NCI-H2171 treated with DMSO at 0.1 percent for 48 hours (cell line): Measurements from ENCODE around the gene EIF4B.
"Not testable (repeated sequence)": the region's sequence is repeated elsewhere in the genome, so short reads cannot be mapped to it uniquely, and the experiment has no call there.

ENCODE experiments used
- DNase-seq: peaks from one replicate; lab custom pipeline; 2025; lab: John Stamatoyannopoulos, UW

Gene EIF4B

GRCh38 chr12:52992699-52993557 is 13.3 kb upstream of the EIF4B start:
- no peak for DNase-seq

GRCh38 chr12:52993558-52993869 is 12.7 kb upstream of the EIF4B start:
- DNase-seq: no peak

- no peak for DNase-seq
Observed at GRCh38 chr12:53004178-53004577, 2.1 kb upstream of the EIF4B start.

DNA sequence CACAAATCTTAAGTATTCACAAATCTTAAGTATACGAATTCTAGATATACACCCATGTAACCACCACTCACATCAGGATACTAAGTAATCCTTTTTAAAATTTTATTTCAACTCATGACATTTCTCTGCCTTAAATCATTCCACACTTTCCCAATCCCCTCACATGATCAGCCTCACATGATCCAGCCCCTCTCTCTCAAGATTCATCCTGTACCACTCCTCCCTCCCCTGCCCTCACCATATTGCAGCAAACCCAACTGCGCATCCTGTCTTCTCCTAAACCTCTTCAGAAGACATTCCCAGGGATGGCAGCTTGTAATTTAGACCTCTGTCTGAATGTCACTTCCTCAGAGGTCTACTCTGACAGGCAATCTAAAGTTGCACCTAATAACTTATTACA is 1.7 kb upstream of the EIF4B start:
- DNase-seq: no peak

DNA sequence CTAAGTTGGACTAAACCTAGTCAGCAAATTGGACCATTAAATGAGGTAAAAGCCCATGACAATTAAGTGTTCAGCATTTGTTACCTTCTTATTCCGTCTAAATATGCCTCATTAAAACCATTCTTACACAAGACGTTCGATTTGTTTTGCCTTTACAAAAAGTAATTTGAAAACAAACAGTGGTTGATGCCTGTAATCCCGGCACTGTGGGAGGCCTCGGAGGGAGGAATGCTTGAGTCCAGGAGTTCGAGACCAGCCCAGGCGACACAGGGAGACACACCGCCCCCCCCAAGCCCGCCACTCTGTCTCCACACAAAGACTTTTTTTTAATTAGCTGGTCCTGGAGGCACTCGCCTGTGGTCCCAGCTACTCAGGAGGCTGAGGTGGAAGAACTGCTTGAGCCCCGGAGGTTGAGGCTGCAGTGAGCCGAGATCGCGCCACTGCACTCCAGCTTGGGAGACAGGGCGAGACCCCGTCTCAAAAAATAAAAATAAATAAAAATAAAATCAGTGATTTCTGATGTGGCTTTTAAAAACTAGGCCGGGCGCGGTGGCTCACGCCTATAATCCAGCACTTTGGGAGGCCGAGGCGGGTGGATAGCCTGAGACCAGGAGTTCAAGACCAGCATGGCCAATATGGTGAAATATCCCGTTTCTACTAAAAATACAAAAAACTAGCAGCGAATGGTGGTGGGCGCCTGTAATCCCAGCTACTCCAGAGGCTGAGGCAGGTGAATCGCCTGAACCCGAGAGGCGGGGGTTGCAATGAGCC is 856 bp upstream of the EIF4B start:
- no peak for DNase-seq

- DNase-seq: peak; percentile 89
Observed at GRCh38 chr12:53006810-53007309, 604 bp downstream of the EIF4B start.

GRCh38 chr12:53007343-53007742 is 1.1 kb downstream of the EIF4B start:
- no peak for DNase-seq

DNA sequence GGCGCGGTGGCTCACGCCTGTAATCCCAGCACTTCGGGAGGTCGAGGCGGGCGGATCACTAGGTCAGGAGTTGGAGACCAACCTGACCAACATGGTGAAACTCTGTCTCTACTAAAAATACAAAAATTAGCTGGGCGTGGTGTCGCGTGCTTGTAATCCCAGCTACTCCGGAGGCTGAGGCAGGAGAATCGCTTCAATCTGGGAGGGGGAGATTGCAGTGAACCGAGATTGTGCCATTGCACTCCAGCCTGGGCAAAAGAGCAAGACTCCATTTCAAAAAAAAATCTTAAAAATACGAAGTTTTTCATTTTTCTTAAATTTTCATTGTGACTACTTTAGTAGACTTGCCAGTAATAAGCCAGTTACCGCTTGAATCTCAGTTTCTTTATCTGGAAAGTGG is 2.5 kb downstream of the EIF4B start:
- DNase-seq: not testable (repeated sequence)

DNA sequence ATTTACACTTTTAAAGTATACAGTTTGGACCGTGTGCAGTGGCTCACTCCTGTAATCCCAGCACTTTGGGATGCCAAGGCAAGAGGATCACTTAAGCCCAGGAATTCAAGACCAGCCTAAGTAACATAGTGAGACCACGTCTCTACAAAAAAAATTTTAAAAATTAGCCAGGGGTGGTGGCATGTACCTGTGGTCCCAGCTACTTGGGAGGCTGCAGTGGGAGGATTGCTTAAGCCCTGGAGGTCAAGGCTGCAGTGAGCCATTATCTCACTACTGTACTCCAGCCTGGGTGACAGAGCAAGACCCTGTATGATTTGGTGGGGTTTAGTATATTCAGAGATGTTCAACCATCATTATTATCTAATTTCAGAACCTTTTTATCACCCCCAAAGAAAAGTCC is 4.7 kb downstream of the EIF4B start:
- no peak for DNase-seq

- no peak for DNase-seq
Observed at GRCh38 chr12:53011889-53012288, 5.6 kb downstream of the EIF4B start.

GRCh38 chr12:53012928-53013327 is 6.7 kb downstream of the EIF4B start:
- DNase-seq: no peak

- no peak for DNase-seq
Observed at GRCh38 chr12:53014709-53015108, 8.5 kb downstream of the EIF4B start.

DNA sequence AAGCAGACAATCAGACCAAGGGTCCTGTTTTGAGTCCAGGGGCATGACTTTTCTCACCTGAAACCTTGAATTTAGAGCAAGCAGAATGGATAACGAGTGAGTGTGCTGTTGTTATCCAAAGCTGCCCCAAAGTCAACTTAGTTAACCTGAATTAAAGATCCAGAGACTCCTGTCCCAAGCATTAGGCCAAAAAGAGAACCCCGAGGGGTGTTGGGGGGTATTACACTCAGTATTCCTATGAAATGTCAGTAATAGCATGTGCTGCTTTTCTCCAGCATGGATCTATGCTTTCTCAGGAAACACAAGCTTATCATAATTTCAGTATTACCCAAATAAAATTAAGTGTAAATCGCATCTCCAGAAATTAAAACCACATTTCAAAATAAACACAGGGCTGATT is 19.0 kb downstream of the EIF4B start:
- DNase-seq: no peak

- not testable (repeated sequence) for DNase-seq
Observed at GRCh38 chr12:53027014-53027413, 20.8 kb downstream of the EIF4B start.

- no peak for DNase-seq
Observed at GRCh38 chr12:53031616-53032015, 25.4 kb downstream of the EIF4B start.

DNA sequence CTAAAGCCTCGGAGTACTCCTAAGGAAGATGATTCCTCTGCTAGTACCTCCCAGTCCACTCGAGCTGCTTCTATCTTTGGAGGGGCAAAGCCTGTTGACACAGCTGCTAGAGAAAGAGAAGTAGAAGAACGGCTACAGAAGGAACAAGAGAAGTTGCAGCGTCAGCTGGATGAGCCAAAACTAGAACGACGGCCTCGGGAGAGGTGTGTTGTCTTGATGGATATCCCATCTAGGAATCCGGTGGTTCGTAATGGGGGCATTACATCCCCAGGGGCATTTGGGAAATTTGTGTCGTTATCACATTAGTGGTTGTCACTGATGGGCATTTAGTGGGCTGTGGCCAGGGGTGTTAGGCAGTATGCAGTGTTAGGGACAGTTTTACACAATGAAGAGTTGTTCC is 27.6 kb downstream of the EIF4B start:
- DNase-seq: not testable (repeated sequence)

DNA sequence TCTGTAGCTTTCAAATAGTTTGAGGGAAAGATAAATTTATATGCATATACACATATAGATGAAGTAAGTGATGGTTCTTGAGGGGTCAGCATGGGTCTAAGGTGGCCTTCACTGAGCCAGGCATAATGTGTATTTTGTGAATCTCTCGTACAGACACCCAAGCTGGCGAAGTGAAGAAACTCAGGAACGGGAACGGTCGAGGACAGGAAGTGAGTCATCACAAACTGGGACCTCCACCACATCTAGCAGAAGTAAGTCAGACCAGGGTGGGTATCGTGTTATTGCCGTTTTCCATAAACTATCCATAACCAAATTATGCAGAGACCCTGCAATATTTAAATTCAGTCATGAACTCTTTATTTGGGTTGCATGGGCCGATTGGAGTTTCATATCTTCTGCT is 28.2 kb downstream of the EIF4B start:
- no peak for DNase-seq

GRCh38 chr12:53036802-53037201 is 30.5 kb downstream of the EIF4B start:
- no peak for DNase-seq

GRCh38 chr12:53039851-53040250 is 33.6 kb downstream of the EIF4B start:
- no peak for DNase-seq

DNA sequence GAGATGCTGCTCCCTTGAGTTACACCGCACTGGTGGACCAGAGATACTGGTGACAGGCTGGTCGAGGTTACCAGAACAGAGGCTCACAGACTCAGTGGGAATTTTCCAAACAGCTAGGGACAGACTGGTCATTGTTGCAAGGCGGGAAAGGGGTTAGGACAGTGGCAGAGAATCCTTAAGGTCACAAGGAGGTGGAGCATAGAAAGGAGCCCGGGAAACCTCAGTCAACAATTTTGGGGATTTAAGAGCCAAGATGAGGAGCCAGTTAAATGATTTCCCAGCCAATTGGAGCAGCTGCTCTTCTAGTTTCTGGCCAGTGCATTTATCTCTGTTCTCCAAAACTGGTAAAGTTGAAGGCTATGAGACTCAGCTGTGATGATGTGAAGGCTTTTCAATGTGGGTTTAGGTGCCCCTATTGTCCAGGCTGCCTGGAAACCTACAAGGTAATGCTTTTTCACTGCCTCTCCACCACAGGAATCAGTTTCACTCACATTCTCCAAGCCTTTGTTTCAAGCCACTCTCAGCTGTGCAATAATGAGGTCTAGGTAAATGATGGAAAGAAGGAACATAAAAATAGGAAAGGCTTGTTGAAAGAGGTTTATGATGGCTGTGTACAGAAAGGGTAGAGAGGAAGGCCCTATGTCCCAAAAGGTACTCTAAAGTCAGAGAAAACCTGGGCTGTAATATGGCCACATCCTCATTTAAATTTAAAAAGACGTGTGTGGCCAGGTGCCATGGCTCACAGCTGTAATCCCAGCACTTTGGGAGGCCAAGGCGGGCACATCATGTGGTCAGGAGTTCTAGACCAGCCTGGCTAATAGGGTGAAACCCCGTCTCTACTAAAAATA is 36.6 kb downstream of the EIF4B start:
- DNase-seq: no peak

- DNase-seq: peak; percentile 33
Observed at GRCh38 chr12:53044052-53044581, 37.9 kb downstream of the EIF4B start.
